ENCODE data around the gene EHD4.

The EHD4 gene

GRCh38 chr15:41874736-41875135 lies 97.6 kb downstream of the EHD4 start:
- no peak for DNase-seq

GRCh38 chr15:41873711-41874110 lies 98.6 kb downstream of the EHD4 start:
- DNase-seq = no peak

- DNase-seq = no peak
Measured at GRCh38 chr15:41872166-41872747, 100.1 kb downstream of the EHD4 start.

- DNase-seq = no peak
Measured at GRCh38 chr15:41871175-41871905, 101.0 kb downstream of the EHD4 start.

- DNase-seq = no peak
Measured at GRCh38 chr15:41870689-41871081, 101.7 kb downstream of the EHD4 start.

GRCh38 chr15:41869770-41870688 lies 102.3 kb downstream of the EHD4 start:
- no peak for DNase-seq

- DNase-seq = no peak
Measured at GRCh38 chr15:41868321-41868720, 104.0 kb downstream of the EHD4 start.

- DNase-seq = no peak
Measured at GRCh38 chr15:41866872-41867579, 105.3 kb downstream of the EHD4 start.

GRCh38 chr15:41866263-41866703 lies 106.1 kb downstream of the EHD4 start:
- no peak for DNase-seq

GRCh38 chr15:41865490-41866055 lies 106.8 kb downstream of the EHD4 start:
- DNase-seq = no peak

- no peak for DNase-seq
Measured at GRCh38 chr15:41862515-41863116, 109.7 kb downstream of the EHD4 start.

GRCh38 chr15:41861736-41862356 lies 110.5 kb downstream of the EHD4 start:
- no peak for DNase-seq

- DNase-seq = no peak
Measured at GRCh38 chr15:41860049-41860828, 112.1 kb downstream of the EHD4 start.

- no peak for DNase-seq
Measured at GRCh38 chr15:41858756-41859155, 113.6 kb downstream of the EHD4 start.

GRCh38 chr15:41857316-41857715 lies 115.0 kb downstream of the EHD4 start:
- DNase-seq = no peak

- no peak for DNase-seq
Measured at GRCh38 chr15:41856716-41857115, 115.6 kb downstream of the EHD4 start.

GRCh38 chr15:41856262-41856661 lies 116.1 kb downstream of the EHD4 start:
- no peak for DNase-seq

- DNase-seq = no peak
Measured at GRCh38 chr15:41855261-41855961, 116.9 kb downstream of the EHD4 start.

- no peak for DNase-seq
Measured at GRCh38 chr15:41854443-41854842, 117.9 kb downstream of the EHD4 start.

- DNase-seq = no peak
Measured at GRCh38 chr15:41853831-41854230, 118.5 kb downstream of the EHD4 start.

Data from NCI-H1694 (cell line).